ENCODE measurements around the gene AKAP11.
A peak's percentile ranks its signal among the peaks of the same experiment; 100 is the strongest.

Gene AKAP11

DNA sequence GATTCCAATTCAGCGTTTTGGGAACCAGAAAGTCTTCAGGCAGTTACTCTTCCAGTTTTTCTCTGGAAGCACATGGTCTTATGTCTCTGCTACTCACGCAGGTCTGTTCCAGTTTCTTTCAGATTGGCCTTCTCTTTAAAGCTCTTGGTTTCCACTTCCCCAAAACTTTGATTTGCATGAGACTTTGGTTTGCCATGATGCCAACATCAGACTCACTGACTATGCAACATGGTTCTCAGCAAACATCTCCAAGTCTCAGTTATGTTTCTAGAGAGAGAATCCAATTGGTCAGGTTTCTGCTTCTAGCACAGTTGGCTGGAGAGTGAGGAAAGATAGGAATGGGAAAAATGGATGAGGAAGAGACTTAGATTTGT lies 3.1 kb downstream of the AKAP11 start:
- peak; percentile 46 for DNase-seq (ENCODE audit: low spot score)

DNA sequence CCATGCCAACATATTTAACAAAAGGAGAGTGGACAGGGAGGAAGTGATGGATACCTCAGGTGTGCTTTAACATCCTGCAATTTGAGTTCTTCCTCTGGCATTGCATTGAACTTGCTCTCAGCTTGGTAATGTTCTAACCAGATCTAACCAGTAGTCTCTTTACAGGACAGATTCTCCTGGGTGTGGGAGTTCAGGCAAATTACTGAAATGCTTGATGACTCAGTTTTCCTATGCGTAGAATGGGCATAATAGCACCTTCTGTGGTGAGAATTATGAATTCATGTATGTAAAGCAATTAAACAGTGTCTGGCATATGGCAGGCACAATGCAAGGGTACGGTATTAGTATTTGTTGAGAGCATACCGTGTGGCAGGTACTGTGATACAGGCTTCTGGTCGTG lies 3.6 kb downstream of the AKAP11 start:
- no peak for DNase-seq (ENCODE audit: low spot score)

DNA sequence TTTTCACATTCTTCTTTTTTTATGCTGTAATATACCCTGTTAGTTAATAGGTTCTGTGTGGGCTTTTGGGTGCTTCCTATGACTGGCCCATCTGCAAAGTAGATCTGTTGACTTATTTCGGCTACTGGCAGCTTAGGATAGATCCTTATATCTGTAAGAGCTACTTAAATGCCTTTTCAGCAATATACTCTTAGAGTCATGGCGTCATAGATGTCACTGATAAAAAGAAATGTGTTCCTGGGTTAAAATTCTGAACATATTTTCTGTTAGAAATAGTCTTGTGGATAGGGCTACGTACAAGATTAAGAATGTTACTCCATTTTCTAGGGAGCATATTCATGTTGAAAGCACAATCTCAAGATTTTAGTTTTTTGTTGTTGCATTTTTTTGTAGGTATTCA lies 4.7 kb downstream of the AKAP11 start:
- DNase-seq (ENCODE audit: low spot score) = no peak

DNA sequence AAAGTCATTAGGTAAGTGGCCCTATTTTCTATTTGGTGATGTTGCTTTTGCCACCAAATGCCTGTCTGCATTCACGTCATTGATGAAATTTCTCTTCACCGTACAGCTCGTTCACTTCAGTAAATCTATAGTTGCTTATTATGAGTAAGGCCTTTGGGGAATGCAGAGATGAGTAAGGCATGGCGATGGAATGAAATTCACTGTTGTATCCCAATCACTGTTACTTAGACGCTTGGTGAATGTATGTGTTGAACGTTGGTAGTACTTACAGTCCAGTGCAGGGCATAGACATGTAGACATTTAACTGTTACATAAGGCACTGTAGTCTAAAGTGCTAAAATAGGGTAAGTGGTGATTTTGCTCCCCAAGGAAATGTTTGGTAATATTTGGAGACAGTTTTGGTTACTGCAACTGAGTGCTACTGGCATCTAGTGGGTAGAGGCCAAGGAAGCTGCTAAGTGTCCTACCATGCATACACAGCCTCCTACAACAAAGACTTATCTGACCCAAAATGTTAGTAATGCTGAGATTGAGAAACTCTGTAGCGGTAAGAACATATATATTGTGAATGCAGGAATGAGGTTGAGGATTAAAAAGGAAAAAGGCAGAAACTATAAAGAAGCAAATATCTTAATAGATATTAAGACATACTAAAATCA lies 5.8 kb downstream of the AKAP11 start:
- no peak for DNase-seq (ENCODE audit: low spot score)

DNA sequence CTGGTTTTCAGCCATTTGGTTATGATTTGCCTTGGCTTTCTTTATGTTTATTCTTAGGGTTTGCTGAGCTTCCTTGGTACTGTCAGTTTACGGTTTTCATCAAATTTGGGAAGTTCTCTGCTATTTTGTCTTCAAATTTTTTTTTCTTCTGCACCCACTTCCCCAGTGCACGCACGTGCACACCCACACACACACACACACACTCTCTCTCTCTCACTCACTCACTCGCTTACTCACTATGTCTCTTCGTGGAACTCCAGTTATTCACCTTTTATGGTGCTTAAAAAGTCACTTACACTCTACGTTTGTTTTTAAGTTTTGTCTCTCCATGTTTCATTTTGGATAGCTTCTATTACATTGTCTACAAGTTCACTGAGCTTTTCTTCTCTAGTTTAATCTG lies 7.1 kb downstream of the AKAP11 start:
- no peak for DNase-seq (ENCODE audit: low spot score)

DNA sequence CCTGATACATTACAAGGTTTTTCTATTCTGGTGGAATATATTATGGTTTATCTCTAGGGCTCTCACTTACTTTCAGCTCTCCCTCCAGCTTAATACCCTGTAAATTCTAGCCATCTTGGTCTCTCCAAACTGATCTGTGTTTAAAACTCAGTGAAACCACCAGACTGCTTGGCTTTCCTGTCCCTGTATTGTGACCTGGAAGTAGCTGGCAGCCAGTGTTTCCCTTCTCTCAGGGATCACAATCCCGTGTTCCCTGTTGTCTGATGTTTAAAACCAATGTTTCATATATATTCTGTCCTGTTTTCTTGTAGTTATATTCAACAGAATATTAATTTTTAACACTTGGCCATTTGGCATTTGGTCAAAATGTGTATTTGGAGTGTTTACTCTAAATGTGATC lies 8.0 kb downstream of the AKAP11 start:
- no peak for DNase-seq (ENCODE audit: low spot score)

DNA sequence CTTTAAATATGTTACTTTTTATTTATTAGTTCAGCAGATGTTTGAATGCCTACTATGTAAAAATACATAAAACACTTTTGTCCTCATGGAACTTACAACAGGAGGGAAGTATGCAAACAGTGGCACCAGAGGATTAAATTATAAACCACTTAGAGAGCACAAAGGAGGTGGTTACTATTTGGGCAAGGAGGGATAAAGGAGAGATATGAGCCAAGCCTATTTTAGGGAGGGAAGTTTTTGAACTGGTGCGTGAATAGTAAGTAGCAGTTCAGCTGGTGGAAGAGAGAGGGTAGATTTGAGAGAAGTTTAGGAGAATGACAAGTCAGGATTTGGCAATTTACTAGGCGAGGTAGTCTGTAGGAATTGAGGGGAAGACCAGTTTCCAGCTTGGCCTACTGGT lies 8.6 kb downstream of the AKAP11 start:
- no peak for DNase-seq (ENCODE audit: low spot score)

DNA sequence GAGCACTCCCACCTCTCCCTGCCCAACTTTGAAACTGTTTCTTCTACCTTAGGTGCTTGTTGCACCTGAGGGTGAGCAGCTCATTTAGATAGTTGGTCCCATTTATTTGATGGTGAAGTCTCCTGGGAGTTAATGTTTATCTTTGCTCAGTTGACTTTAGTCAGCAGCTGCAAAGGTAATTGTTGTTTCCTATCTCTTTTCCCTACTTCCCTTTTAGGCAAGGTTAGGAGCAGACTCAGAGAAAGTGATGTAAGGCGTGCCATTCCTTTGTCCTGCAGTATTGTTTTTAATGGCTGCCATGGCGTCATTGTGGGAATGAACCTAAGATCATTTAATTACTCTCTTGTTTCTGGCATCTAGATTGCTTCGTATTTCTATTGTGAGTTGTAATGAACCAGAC lies 11.6 kb downstream of the AKAP11 start:
- DNase-seq (ENCODE audit: low spot score) = no peak

DNA sequence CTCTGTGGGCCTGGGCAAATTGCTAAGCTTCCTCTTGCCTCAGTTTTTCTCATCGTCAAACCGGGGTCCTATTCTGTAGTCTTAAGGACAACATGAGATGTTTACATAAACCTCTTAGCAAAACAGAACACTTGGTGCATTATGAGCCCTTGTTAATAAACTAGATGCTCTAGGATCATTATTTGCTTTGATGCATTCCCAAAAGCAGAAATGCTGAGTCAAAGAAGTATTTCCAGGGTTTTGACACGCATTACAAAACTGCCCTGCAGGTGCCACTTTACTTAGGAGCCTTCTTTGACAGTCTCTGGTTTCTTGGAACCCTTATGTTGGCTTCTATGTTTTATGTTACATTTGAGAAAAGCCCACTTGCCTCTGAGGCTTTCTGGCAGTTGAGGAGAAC lies 12.1 kb downstream of the AKAP11 start:
- DNase-seq (ENCODE audit: low spot score) = no peak

DNA sequence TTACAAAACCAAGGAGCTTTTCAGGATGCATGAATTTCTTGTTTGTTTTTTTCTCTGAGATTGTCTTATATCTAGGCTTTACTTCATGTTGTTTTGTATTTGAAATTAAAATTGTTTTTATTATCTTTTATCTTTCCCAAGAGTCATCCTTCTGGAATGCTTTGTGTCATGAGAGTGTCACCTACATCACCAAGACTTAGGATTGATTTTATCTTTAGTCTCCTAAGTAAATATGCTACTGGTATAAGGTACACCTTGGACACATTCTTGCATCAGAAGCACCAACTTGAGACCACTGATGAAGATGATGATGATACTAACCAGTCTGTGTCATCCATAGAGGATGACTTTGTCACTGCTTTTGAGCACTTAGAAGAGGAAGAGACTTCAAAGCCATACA lies 26.4 kb downstream of the AKAP11 start:
- no peak for DNase-seq (ENCODE audit: low spot score)

DNA sequence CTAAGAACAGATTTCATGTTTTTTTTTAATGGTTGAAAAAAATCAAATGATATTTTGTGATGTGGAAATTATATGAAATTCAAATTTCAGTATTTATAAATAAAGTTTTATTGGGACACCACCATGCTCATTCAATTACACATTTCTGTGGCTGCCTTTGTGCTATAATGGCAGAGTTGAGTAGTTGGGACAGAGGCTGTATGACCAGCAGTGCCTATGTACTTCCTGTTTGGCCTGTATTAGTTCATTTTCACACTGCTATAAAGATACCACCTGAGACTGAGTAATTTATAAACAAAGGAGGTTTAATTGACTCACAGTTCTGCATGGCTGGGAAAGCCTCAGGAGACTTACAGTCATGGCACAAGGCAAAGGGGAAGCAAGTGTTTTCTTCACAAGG lies 33.6 kb downstream of the AKAP11 start:
- no peak for DNase-seq (ENCODE audit: low spot score)

DNA sequence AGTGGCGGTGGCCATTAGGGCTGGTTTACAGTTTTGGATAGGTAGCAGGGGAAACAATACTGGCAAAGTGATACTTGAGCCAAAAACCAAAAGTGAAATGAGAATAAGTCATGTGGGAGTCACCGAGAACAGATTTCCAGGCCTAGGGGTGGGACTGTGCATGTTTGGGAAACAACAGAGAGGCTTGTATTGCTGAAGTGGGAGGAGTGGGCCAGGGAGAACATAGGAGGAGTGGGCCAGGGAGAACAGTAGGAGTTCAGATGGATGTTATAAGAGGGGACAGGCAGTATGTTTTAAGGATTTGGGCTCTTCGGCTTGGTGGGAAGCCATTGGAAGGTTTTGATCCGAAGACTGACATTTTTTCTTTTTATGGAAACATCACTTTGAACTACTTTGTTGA lies 35.5 kb downstream of the AKAP11 start:
- no peak for DNase-seq (ENCODE audit: low spot score)

DNA sequence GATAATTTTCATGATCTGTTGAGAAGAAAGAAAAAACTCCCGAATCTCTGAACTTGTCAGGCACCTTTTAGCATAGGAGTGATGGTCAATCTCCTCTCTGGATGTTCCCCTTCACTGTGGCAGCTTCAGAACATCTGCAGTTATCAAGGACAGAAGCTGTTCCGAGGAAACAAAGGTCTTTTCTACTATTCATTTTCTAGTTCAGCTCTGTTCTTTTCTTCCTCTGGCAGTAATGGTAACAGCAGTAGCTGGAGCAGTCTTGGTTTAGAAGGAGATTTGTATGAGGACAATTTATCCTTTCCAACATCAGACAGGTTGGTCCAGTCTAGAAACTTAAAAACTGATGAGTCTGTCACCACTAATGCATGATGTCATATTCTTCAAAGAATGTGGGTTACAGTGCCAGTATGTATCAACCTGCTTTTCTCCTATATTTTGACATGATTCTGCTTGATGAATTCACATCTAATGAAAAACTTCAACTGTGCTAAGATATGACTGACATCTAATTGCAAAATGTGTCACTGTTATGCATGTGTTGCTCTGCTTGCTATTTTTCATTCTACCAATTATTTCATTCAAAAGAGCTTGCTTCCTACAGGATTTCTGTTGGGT lies 41.0 kb downstream of the AKAP11 start:
- DNase-seq (ENCODE audit: low spot score) = peak; percentile 36

DNA sequence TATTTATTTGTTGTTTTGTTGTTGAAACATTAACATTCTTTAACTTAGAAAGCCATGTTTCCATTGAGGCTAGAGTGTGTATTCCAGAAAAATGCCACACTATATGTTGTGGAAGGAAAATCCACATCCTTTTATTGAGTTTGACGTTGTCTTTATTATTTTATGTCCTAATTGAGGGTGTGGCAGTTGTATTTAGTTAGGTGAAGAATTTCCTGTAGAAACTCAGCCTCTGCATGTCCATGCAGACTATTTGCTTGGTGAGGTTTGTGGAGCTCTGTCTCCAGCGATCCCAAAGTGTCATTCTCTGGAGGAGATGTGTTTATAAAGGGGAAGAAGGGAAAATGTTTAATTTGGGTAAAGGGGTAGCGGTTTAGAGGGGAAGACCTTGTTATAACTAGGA lies 46.6 kb downstream of the AKAP11 start:
- DNase-seq (ENCODE audit: low spot score) = no peak

DNA sequence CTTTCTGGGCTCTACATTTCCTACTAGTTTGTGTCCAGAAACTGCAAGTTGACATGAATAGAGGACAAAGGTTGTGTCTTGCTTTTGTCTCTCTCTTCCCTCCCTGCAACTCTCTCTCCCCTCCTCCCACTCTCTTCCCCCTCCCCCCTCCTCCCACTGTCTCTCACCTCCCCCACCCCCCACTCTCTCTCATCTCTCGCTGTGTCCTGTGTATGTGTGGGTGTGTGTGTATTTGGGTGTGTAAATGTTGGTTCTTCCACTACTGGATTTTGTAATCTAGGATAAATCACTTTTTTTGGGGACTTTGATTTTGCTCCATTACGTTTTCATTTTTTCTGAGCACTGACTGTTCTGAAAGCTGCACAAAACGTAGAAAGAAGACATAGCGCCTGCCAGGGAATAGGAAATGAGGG lies 48.4 kb downstream of the AKAP11 start:
- DNase-seq (ENCODE audit: low spot score) = no peak

DNA sequence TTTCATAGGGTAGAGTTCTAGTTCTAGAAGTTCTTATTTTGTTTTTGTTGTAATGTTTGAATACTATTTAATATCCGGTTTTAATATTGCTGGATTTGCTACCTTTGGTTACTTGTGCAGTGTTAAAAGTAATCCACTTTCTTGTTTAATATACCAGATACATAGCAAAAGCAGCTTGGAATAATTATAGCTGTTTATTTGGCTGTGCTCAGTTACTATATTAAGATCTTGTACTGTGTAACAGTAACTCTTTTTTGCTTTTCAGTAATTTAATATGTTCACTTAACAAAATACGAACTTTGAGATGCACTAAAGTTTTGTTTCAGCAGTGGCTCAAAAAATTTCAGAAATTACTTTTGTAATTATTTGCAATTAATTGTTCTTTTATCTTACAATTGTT lies 50.9 kb downstream of the AKAP11 start:
- DNase-seq (ENCODE audit: low spot score) = no peak

DNA sequence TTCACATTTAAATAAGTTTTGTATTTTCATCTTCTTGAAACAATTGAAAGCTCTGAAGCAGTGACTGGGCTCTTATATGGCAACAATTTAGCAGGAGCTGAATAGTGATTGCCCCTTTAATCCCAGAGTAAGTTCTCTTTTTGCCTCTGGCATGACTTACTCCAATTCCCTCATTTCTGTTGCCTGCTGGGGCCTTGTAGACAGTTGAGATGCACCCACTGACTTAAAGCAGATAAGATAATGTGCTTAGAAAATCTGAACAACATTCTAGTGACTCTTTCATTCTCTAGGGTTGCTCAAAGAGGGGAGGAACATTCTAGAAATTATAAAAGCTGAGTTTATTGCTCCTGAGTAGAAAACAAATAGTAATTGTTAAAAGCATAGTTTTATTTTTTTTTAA lies 52.8 kb downstream of the AKAP11 start:
- DNase-seq (ENCODE audit: low spot score) = no peak

DNA sequence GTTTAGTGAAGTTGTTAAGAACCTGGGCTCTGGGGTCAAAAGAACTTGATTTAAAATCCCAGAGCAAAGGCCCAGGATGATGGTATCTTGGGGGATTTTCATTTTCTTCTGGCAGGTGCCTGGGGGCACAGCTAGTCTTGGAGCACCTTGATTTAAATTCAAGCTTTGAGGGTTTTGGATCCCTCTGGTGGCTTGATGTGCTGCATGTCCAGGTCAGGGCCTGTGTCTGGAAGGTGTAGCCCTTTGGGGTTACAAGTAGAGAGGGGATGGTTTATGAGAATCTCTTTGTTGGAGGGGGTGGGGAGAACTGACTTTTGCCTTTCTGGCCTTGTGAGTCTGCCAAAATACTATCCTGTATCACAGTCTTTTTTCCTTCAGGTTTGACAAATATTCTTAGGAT lies 55.8 kb downstream of the AKAP11 start:
- DNase-seq (ENCODE audit: low spot score) = no peak

DNA sequence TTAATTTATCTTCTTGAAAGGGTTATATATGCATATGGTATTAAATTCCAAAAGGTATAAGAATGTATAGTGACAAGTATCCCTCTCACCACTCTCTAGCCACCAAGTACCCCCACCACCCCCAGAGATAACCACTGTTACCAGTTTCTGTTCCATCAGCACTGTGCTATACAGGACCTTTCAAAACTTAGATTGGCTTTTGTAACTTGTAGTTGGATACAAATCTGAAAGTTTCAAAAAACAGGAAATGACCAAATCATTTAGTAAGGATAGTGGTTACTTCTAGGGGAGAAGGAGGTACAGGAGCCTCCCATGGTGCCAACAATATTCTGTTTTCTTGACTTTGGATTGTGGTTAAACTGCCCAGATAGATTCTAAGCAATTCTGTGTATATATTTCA lies 56.7 kb downstream of the AKAP11 start:
- DNase-seq (ENCODE audit: low spot score) = no peak

DNA sequence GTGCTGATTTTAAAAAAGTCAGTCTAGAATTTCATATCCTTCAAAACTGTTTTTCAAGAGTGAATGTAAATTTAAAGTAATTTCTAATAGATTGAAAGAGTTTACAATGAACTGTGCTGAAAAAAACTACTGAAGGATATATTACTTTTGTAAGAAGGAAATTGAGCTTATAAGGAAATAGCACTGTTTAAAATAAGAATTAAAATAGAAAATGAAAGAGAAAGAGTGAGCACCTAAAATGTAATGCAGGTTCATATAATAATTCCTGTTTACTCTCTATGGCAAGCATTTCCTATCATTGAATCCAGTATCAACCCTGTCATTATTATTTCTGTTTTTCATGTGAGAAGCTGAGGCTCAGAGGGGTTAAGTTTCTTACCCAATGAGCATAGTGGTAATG lies 57.3 kb downstream of the AKAP11 start:
- DNase-seq (ENCODE audit: low spot score) = no peak

DNA sequence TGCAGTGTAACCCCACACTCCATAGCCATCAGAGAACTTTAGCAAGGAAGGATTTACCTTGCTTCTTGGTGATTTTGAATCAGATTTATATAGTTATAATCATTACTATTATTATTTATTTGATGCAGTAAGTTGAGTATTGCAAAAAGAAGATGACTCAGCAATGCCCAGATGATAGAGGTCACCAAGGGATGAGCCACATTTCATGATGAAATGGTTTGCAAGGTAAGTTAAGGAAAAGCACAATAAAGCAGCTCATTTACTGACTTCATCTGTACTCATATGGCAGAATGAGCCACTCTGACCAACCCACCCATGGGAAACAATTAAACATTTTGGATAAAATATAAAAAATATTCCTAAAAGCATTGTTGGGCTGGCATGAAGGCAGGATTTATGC lies 59.1 kb downstream of the AKAP11 start:
- DNase-seq (ENCODE audit: low spot score) = no peak

DNA sequence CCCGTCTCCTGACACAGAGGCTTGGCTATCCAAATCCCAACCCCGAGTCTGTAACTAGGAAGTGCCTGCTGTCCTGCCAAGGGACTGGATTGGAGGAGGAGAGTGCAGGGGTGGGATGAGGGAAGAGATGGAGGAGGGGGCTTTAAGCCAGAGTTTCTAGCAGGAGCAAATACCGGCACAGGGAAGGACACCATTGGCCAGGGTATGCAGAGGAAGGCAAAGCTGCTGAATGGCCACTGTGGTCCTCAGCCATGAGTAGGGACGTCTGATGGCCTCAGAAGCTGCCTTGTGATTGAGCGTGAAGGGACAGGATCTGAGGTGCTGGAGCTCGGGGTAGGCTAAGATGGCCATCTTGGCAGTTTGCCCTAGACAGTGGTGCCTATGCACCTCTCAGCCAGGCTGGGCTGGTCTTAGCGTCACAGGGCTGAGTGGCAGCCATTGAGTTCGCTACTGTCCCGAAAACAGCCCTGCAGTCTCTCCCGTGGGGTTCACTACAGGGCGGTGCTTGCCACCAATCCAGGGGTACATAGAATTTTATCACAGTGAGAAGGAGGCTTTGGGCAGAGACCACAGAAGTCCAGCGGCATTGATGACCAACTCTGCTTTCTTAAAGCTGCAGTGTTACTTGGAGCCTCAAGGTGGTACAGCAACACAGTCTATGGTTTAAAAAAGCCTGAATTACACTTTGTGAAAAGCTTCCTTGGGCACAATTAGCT lies 61.8 kb downstream of the AKAP11 start:
- DNase-seq (ENCODE audit: low spot score) = peak; percentile 18

DNA sequence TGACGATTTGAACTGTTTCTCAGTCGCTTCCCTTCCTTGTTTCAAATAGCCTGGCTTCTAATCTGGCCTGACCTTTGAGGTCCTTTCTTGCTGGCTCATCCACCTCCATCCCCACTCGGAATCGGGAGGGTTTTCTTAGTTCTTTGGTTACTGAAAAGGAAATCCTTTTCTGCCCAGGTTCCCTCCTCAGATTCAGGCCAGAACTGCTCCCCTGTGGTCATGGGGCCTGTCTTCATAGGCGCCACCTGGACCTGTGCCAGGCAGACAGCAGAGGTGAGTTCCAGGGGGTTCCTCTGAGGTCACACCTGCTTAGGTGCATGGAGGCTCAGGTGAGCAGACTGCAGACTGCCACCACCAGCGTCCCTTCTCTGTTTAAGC lies 62.4 kb downstream of the AKAP11 start:
- no peak for DNase-seq (ENCODE audit: low spot score)

Measured in Ammon's horn (tissue), 1 donor.